PFSK-1 (cell line): Measurements from ENCODE around the gene FLNC.

Experiments used
- POLR2AphosphoS5 ChIP-seq: IDR thresholded peaks from 2 replicates; pipeline ENCODE4 v1.6.1; 2012; ENCODE audit warnings: low read depth, mild to moderate bottlenecking, control low read depth, low read length, moderate library complexity
- REST ChIP-seq, 2 experiments: IDR thresholded peaks; 2 replicates each; pipeline versions ENCODE4 v1.6.1 to v1.8.0; 2011 to 2012; ENCODE audit warnings: low read depth in 2 of 2, low read length in 2 of 2, control low read depth in 1 of 2, inconsistent platforms in 1 of 2, mild to moderate bottlenecking in 1 of 2, moderate library complexity in 1 of 2; ENCODE audit not compliant: insufficient read depth in 1 of 2
- SIN3A ChIP-seq: IDR thresholded peaks from 2 replicates; pipeline ENCODE4 v1.6.1; 2012; ENCODE audit warnings: mild to moderate bottlenecking, low read length, moderate library complexity, borderline replicate concordance; ENCODE audit not compliant: insufficient read depth
- TAF1 ChIP-seq: IDR thresholded peaks from 2 replicates; pipeline ENCODE4 v1.6.1; 2012; ENCODE audit warnings: low read length, control low read depth, borderline replicate concordance; ENCODE audit not compliant: insufficient read depth

- TF ChIP-seq POLR2AphosphoS5 (no peak), SIN3A (no peak), TAF1 (no peak), REST (IDR thresholded peaks at IDR 0.05; ENCODE audit: insufficient read depth in 1 of 2, low read depth in 2 of 2, low read length in 2 of 2) (no peak)
Observed at GRCh38 chr7:128894101-128894440, 63.9 kb downstream of the FLNC start.
